ENCODE data around the gene INF2. TPM values are rescaled to one million over a fixed set of nuclear protein-coding genes. Genes with fewer than 3 reads are reported as not detected.

Gene INF2
- total RNA-seq, 4 donors from 2014 or later, result 44.6 to 102 (median 64.7) TPM

DNA sequence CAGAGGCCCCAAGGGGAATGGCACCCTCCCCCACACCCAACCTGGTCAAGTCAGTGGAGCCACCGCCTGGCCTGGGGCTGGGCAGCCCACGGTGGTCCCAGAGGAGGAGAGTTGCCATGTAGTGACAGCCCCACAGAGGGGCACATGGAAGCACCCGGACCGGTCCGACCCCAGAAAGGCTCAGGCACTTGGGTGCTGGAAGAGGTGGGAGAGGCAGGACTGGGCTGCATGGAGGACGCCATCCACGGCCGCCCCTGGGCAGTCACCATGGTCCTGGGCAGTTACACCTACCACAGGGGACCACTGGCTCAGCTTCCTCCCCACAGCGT is 46.9 kb upstream of the INF2 start:
- Histone ChIP-seq H3K4me3 (no peak overlapping the region), H3K9me3 (peaks cover 0 to 14% (median 0%) of the 10 kb centered on the region in 3 donors), H3K36me3 (no peaks in the 10 kb centered on the region), H3K27ac (no peak overlapping the region), H3K4me1 (peaks cover 0 to 5% (median 3%) of the 10 kb centered on the region in 3 donors), H3K27me3 (peaks cover 48% of the 10 kb centered on the region)
- TF ChIP-seq POLR2A (IDR thresholded peaks at IDR 0.05), result no peak
- no peak for ATAC-seq
- no CpG with 5 or more reads among the region's 9 CpGs for WGBS, 2 donors (ENCODE audit: low coverage in 1 of 2)

DNA sequence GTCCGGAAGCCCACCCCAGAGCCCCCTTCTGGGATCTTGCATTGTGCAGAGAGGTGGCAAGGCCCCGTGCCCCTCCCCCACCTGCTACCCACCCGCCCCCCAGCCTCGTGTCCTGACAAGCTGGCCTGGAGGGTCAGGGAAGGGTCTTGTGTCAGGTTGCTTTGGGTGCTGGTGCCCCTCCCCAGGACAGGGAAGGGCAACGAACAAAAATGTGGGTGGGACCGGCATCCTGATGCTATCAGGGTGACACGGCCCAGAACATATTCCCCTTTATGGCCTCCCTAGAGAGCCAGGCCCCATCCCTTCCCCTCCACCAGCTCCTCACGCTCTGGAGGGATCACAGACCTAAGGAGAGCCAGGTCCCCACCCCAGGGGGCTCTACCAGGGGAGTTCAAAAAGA is 46.1 kb upstream of the INF2 start:
- H3K9me3 ChIP-seq, result peaks cover 0 to 14% (median 0%) of the 10 kb centered on the region in 3 donors
- peaks cover 46% of the 10 kb centered on the region for H3K27me3 ChIP-seq
- 70% methylated on average over 2 of the region's 8 CpGs; no CpG with 5 or more reads in 1 of the 2 donors for WGBS, 2 donors (ENCODE audit: low coverage in 1 of 2)
- no peak for ATAC-seq
- H3K36me3 ChIP-seq, result no peaks in the 10 kb centered on the region
- H3K4me1 ChIP-seq, result peaks cover 0 to 5% (median 3%) of the 10 kb centered on the region in 3 donors
- H3K4me3 ChIP-seq, result no peak overlapping the region
- H3K27ac ChIP-seq, result no peak overlapping the region
- TF ChIP-seq POLR2A (IDR thresholded peaks at IDR 0.05) (no peak), EP300 (IDR thresholded peaks at IDR 0.05) (no peak), POLR2AphosphoS5 (IDR thresholded peaks at IDR 0.05) (no peak)
- TF ChIP-seq, protein P1, sequence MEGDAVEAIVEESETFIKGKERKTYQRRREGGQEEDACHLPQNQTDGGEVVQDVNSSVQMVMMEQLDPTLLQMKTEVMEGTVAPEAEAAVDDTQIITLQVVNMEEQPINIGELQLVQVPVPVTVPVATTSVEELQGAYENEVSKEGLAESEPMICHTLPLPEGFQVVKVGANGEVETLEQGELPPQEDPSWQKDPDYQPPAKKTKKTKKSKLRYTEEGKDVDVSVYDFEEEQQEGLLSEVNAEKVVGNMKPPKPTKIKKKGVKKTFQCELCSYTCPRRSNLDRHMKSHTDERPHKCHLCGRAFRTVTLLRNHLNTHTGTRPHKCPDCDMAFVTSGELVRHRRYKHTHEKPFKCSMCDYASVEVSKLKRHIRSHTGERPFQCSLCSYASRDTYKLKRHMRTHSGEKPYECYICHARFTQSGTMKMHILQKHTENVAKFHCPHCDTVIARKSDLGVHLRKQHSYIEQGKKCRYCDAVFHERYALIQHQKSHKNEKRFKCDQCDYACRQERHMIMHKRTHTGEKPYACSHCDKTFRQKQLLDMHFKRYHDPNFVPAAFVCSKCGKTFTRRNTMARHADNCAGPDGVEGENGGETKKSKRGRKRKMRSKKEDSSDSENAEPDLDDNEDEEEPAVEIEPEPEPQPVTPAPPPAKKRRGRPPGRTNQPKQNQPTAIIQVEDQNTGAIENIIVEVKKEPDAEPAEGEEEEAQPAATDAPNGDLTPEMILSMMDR (IDR thresholded peaks at IDR 0.05), result no peak

DNA sequence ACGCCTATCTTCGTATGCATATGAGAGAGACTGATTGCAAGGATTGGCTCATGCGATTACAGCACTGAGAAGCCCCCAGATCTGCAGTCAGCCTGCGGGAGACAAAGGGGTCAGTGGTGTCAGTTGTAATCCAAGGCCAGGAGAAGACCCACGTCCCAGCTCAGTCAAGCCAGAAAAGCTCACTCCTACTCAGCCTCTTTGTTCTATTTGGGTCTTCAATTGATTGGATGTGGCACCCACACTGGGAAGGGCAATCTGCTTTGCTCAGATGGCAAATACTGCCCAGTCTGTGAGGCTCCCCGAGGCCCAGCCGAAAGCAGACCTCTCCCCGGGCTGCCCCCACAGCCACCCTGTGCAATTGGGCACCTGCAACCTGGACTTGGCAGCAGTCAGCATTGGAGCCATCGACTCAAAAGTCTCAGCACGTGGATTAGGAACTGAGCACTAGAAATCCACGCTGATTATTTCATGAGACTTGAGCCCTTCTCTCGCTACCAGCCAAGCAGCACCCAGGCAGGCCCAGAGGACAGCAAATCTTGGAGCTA is 45.3 kb upstream of the INF2 start:
- Histone ChIP-seq H3K36me3 (no peaks in the 10 kb centered on the region), H3K27ac (no peak overlapping the region), H3K27me3 (peaks cover 38% of the 10 kb centered on the region), H3K9me3 (peaks cover 0 to 14% (median 0%) of the 10 kb centered on the region in 3 donors), H3K4me3 (no peak overlapping the region), H3K4me1 (peaks cover 0 to 5% (median 3%) of the 10 kb centered on the region in 3 donors)
- 73 to 80% methylated on average over 2 to 5 of the region's 12 CpGs for WGBS, 2 donors (ENCODE audit: low coverage in 1 of 2)
- no peak for ATAC-seq
- TF ChIP-seq POLR2A (IDR thresholded peaks at IDR 0.05) (no peak), POLR2AphosphoS5 (IDR thresholded peaks at IDR 0.05) (no peak), EP300 (IDR thresholded peaks at IDR 0.05) (no peak)
- TF ChIP-seq, protein P1 (IDR thresholded peaks at IDR 0.05), result no peak

DNA sequence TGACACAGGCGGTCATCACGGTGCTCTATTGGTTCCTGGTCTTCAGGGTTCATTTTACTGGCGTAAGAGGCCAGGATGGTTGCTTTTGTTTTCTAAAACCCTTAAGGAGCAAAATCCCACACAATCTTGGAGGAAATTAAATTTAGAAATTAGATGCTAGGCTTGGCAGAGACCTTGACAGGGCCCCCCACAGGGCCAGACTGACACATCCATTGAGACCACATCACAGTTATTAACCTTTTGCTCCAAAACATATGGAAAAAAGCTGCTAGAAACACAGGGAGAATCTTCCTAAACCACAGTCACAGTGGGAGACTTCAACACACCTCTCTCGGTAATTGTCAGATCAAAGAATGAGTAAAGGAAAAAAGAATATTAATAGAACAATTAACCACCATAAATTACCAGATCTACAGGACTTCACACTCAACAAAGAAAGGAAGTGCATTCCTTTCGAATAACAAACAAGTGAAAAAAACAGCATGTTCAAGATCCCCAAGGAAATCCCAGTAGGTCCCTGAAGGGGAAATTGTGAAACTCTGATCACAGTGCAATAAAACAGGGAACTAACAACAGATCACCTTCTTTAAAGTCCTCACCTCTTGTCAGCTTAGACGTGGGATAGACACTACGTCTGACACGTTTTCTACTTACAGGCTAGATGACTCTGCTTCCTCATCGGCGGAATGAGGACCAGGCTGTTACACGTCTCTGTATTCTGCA is 44.6 kb upstream of the INF2 start:
- no peak overlapping the region for H3K27ac ChIP-seq
- H3K4me1 ChIP-seq, result peaks cover 0 to 7% (median 3%) of the 10 kb centered on the region in 3 donors
- H3K4me3 ChIP-seq, result no peak overlapping the region
- no peak for ATAC-seq
- 66 to 67% methylated on average over 2 to 8 of the region's 11 CpGs for WGBS, 2 donors (ENCODE audit: low coverage in 1 of 2)
- TF ChIP-seq POLR2A (IDR thresholded peaks at IDR 0.05) (no peak), EP300 (IDR thresholded peaks at IDR 0.05) (no peak), POLR2AphosphoS5 (IDR thresholded peaks at IDR 0.05) (no peak)
- TF ChIP-seq, protein P1 (IDR thresholded peaks at IDR 0.05), result no peak
- peaks cover 0 to 14% (median 0%) of the 10 kb centered on the region in 3 donors for H3K9me3 ChIP-seq
- peaks cover 31% of the 10 kb centered on the region for H3K27me3 ChIP-seq
- no peaks in the 10 kb centered on the region for H3K36me3 ChIP-seq

DNA sequence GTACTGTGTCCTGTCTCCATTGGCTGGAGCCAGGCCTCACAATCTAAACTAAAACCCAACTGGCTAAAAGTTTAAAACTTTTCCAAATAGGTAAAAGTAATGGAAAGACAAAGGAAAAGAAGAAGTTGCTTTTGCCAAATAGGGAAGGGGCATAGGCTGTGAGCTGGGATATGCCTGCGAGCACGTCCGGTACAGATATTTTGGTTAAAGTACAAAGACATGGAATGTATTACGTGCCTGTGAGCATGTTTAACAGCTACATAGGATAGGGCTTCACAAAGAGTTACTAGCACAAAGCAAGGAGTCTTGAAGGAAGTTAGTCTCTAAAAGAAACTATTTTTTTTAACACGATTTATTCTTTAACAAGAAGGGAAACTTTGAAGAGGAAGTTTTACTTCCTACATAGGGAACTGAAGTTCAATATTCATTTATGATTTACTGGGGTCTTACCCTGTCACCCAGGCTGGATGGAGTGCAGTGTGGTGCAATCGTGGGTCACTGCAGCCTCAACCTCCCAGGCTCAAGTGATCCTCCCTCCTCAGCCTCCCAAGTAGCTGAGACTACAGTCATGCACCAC is 41.9 kb upstream of the INF2 start:
- Histone ChIP-seq H3K9me3 (peaks cover 0 to 14% (median 0%) of the 10 kb centered on the region in 3 donors), H3K4me3 (no peak overlapping the region), H3K27ac (no peak overlapping the region), H3K4me1 (peaks cover 0 to 12% (median 5%) of the 10 kb centered on the region in 3 donors), H3K27me3 (peaks cover 8% of the 10 kb centered on the region), H3K36me3 (no peaks in the 10 kb centered on the region)
- 57 to 64% methylated on average over 6 of the region's 6 CpGs for WGBS, 2 donors (ENCODE audit: low coverage in 1 of 2)
- TF ChIP-seq, protein P1 (IDR thresholded peaks at IDR 0.05), result no peak
- TF ChIP-seq POLR2A (IDR thresholded peaks at IDR 0.05), result no peak
- ATAC-seq, result no peak

All from gastroesophageal sphincter (tissue), 4 donors.